ENCODE measurements around the gene CDK5R1. TPM values are rescaled to one million over a fixed set of nuclear protein-coding genes. Genes with fewer than 3 reads are reported as not detected.
"Not testable (repeated sequence)": the region's sequence is repeated elsewhere in the genome, so short reads cannot be mapped to it uniquely, and the experiment has no call there.

The CDK5R1 gene
- total and polyA plus RNA-seq, 4 experiments from 2014 or later = 1.2 to 21.2 (median 15.5) TPM

DNA sequence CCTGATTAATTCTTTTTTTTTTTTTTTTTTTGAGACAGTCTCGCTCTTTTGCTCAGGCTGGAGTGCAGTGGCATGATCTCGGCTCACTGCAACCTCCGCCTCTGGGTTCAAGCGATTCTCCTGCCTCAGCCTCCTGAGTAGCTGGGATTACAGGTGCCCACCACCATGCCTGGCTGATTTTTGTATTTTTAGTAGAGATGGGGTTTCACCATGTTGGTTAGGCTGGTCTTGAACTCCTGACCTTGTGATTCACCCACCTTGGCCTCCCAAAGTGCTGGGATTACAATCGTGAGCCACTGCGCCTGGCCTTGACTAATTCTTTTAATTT lies 37.7 kb downstream of the CDK5R1 start:
- ChIA-PET POLR2A (ENCODE audit: partially characterized antibody) (interaction anchor here (0.7 to 4.6 kb wide), 9 partner anchors 9 to 382 kb away, joined by 3 to 59 read pairs (median 5); partner anchors contain the start of genes CDK5R1, PSMD11 and RHOT1), CTCF (ENCODE audit: partially characterized antibody) (interaction anchor here (1.0 to 5.9 kb wide), 11 partner anchors 9 to 135 kb away, joined by 3 to 52 read pairs (median 5); partner anchors contain the start of genes CDK5R1 and PSMD11)
- not testable (repeated sequence) for DNase-seq; H3K27me3 Mint-ChIP-seq; H3K36me3 Mint-ChIP-seq; H3K9me3 ChIP-seq (ENCODE audit: control insufficient read depth in 1 of 2, low read length in 2 of 2); H3K36me3 ChIP-seq (ENCODE audit: insufficient read depth, low read length); H3K27me3 ChIP-seq (ENCODE audit: insufficient read depth, low read length); H3K9me3 Mint-ChIP-seq; H3K27ac ChIP-seq (ENCODE audit: low read depth, low read length)
- Mint-ChIP-seq H3K4me3 (peak overlapping the region in 3 of 8 donors; percentile 73 to 79 (median 78)), H3K27ac (peak overlapping the region in 1 of 7 donors; percentile 82), H3K4me1 (peaks cover 40 to 62% (median 51%) of the 10 kb centered on the region in 4 donors)
- peak overlapping the region in 1 of 2 donors; percentile 4 for H3K4me3 ChIP-seq (ENCODE audit: low read length in 2 of 2)
- intact Hi-C loops (cut with micrococcal nuclease) = loop anchor here (1.0 to 2.0 kb wide), 3 partner anchors 20 to 84 kb away; no protein-coding TSS in a partner anchor
- peaks cover 49% of the 10 kb centered on the region for H3K4me1 ChIP-seq (ENCODE audit: insufficient read depth, low read length)

DNA sequence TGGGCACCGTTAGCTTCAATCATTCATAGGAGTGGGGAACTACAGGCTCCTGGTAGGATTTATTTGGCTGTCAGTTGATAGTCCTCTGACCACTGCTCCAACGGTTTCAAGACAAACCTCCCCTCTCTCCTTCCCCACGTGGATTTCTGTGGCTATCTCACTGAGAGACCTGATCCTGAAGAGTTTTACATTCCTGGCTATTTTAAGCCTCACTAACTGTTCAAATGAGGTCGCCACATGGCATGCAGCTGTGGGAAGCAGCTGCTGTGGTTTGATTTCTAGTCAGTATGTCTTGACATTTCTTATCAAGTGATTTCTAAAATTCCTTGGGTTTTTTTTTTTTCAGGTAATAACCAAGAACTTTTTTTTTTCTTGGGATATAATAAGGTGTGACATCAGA lies 38.3 kb downstream of the CDK5R1 start:
- Mint-ChIP-seq H3K36me3 (no peaks in the 10 kb centered on the region), H3K4me1 (peaks cover 35 to 58% (median 48%) of the 10 kb centered on the region in 4 donors), H3K4me3 (peak overlapping the region in 2 of 8 donors; percentile 2 to 13), H3K27me3 (no peaks in the 10 kb centered on the region), H3K9me3 (no peaks in the 10 kb centered on the region), H3K27ac (peak overlapping the region in 1 of 7 donors; percentile 8)
- H3K36me3 ChIP-seq (ENCODE audit: insufficient read depth, low read length) = no peaks in the 10 kb centered on the region
- no peak overlapping the region for H3K4me3 ChIP-seq (ENCODE audit: low read length in 2 of 2)
- H3K4me1 ChIP-seq (ENCODE audit: insufficient read depth, low read length) = peaks cover 43% of the 10 kb centered on the region
- DNase-seq = no peak
- ChIA-PET POLR2A (ENCODE audit: partially characterized antibody) (interaction anchor here (0.7 to 4.6 kb wide), 5 partner anchors 11 to 383 kb away, joined by 4 to 59 read pairs (median 5); partner anchors contain the start of genes CDK5R1 and RHOT1), CTCF (ENCODE audit: partially characterized antibody) (interaction anchor here (1.2 to 5.9 kb wide), 7 partner anchors 9 to 83 kb away, joined by 3 to 52 read pairs (median 9); partner anchors contain the start of gene CDK5R1)
- no peaks in the 10 kb centered on the region for H3K27me3 ChIP-seq (ENCODE audit: insufficient read depth, low read length)
- intact Hi-C loops (cut with micrococcal nuclease) = loop anchor here (2.0 kb wide), 2 partner anchors 20 to 84 kb away; no protein-coding TSS in a partner anchor
- H3K27ac ChIP-seq (ENCODE audit: low read depth, low read length) = no peak overlapping the region
- H3K9me3 ChIP-seq (ENCODE audit: control insufficient read depth in 1 of 2, low read length in 2 of 2) = no peaks in the 10 kb centered on the region

DNA sequence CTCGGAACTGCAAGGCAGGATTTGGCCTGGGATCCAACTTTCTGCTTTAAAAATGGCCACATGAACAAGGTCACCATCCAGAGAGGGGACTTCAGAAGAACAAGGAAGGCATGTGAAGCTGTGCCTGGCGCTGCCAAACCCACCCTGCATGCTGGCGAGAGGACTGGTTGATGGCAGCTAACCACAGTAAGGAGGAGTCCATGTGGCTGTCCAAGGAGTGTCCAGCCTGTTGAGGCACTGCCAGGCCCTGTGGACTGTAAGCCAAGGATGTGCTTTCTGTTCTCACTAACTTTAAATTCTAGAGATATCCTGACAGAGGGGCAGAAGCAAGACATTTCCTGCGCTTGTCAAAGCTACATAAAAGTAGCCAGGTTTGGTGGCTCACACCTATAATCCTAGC lies 40.4 kb downstream of the CDK5R1 start:
- peak overlapping the region in 1 of 8 donors; percentile 7 for H3K4me3 Mint-ChIP-seq
- no peaks in the 10 kb centered on the region for H3K36me3 ChIP-seq (ENCODE audit: insufficient read depth, low read length)
- H3K4me1 Mint-ChIP-seq = peaks cover 24 to 46% (median 35%) of the 10 kb centered on the region in 4 donors
- no peak overlapping the region for H3K27ac Mint-ChIP-seq
- intact Hi-C loops (cut with micrococcal nuclease) = no loop called here
- H3K27me3 Mint-ChIP-seq = no peaks in the 10 kb centered on the region
- no peaks in the 10 kb centered on the region for H3K9me3 ChIP-seq (ENCODE audit: control insufficient read depth in 1 of 2, low read length in 2 of 2)
- H3K27ac ChIP-seq (ENCODE audit: low read depth, low read length) = no peak overlapping the region
- ChIA-PET POLR2A (ENCODE audit: partially characterized antibody) (interaction anchor here (0.9 kb wide), 1 partner anchor 41 kb away, joined by 3 read pairs; the partner anchor contains the start of gene CDK5R1), CTCF (ENCODE audit: partially characterized antibody) (interaction anchor here (1.0 to 5.9 kb wide), 2 partner anchors 43 to 65 kb away, joined by 4 to 52 read pairs; no protein-coding TSS in a partner anchor)
- H3K27me3 ChIP-seq (ENCODE audit: insufficient read depth, low read length) = no peaks in the 10 kb centered on the region
- H3K4me3 ChIP-seq (ENCODE audit: low read length in 2 of 2) = no peak overlapping the region
- no peak for DNase-seq
- peaks cover 29% of the 10 kb centered on the region for H3K4me1 ChIP-seq (ENCODE audit: insufficient read depth, low read length)
- H3K9me3 Mint-ChIP-seq = no peaks in the 10 kb centered on the region
- H3K36me3 Mint-ChIP-seq = no peaks in the 10 kb centered on the region

DNA sequence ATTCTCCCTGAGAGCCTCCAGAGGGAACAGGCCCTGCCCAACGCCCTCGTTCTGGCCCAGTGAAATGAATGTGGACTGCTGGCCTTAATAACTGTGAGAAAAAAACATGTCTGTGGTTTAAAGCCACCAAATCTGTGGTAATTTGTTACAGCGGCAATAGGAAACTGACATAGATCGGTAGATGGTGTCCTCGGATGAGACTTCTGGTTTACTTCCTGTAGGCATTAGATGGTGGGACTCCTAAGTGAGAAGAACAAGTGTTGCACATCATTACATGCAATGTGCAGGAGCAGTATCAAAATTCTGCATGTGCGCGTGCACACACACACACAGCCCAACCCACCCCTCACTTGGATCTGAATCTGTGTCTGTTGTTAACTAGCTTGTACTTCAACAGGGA lies 42.0 kb downstream of the CDK5R1 start:
- Histone ChIP-seq H3K4me3 (ENCODE audit: low read length in 2 of 2) (no peak overlapping the region), H3K27ac (ENCODE audit: low read depth, low read length) (no peak overlapping the region), H3K36me3 (ENCODE audit: insufficient read depth, low read length) (no peaks in the 10 kb centered on the region), H3K9me3 (ENCODE audit: control insufficient read depth in 1 of 2, low read length in 2 of 2) (no peaks in the 10 kb centered on the region), H3K4me1 (ENCODE audit: insufficient read depth, low read length) (peaks cover 19% of the 10 kb centered on the region), H3K27me3 (ENCODE audit: insufficient read depth, low read length) (no peaks in the 10 kb centered on the region)
- Mint-ChIP-seq H3K9me3 (no peaks in the 10 kb centered on the region), H3K4me1 (peaks cover 15 to 31% (median 21%) of the 10 kb centered on the region in 4 donors), H3K4me3 (peak overlapping the region in 5 of 8 donors; percentile 6 to 61 (median 31)), H3K27me3 (no peaks in the 10 kb centered on the region), H3K27ac (peak overlapping the region in 6 of 7 donors; percentile 10 to 83 (median 62)), H3K36me3 (no peaks in the 10 kb centered on the region)
- DNase-seq = peak in 2 of 5 donors; percentile 13 to 16
- ChIA-PET CTCF (ENCODE audit: partially characterized antibody) (interaction anchor here (0.7 to 0.9 kb wide), 2 partner anchors 45 to 66 kb away, joined by 3 to 4 read pairs; no protein-coding TSS in a partner anchor), POLR2A (ENCODE audit: partially characterized antibody) (interaction anchor here (1.0 kb wide), 1 partner anchor 22 kb away, joined by 3 read pairs; no protein-coding TSS in a partner anchor)
- intact Hi-C loops (cut with micrococcal nuclease) = no loop called here

DNA sequence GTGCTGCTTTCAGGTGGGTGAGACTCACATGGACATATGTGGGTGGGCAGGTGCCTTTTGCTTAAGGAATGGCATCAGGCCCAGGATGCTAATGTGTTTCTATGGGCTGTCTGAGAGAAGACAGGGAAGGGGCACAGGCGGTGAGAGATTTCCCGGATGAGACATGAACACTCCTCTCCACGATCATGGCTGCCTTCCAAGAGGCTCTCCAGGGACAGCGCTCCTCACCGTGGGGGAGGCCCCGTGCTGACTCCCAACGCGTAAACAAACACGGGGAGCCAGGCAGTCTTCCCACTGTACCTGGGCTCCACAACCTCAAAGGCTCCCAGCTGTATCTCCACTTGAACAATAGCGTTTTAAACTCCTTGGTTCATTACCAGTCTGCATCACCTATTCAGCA lies 42.8 kb downstream of the CDK5R1 start:
- no peaks in the 10 kb centered on the region for H3K27me3 ChIP-seq (ENCODE audit: insufficient read depth, low read length)
- peaks cover 13% of the 10 kb centered on the region for H3K4me1 ChIP-seq (ENCODE audit: insufficient read depth, low read length)
- CTCF ChIA-PET (ENCODE audit: partially characterized antibody) = interaction anchor here (0.9 kb wide), 1 partner anchor 46 kb away, joined by 4 read pairs; no protein-coding TSS in a partner anchor
- Mint-ChIP-seq H3K4me3 (no peak overlapping the region), H3K36me3 (no peaks in the 10 kb centered on the region), H3K27ac (no peak overlapping the region), H3K27me3 (no peaks in the 10 kb centered on the region), H3K4me1 (peaks cover 12 to 25% (median 17%) of the 10 kb centered on the region in 4 donors), H3K9me3 (no peaks in the 10 kb centered on the region)
- H3K4me3 ChIP-seq (ENCODE audit: low read length in 2 of 2) = no peak overlapping the region
- no peak for DNase-seq
- no peak overlapping the region for H3K27ac ChIP-seq (ENCODE audit: low read depth, low read length)
- no peaks in the 10 kb centered on the region for H3K9me3 ChIP-seq (ENCODE audit: control insufficient read depth in 1 of 2, low read length in 2 of 2)
- H3K36me3 ChIP-seq (ENCODE audit: insufficient read depth, low read length) = no peaks in the 10 kb centered on the region
- intact Hi-C loops (cut with micrococcal nuclease) = no loop called here
- POLR2A ChIA-PET (ENCODE audit: partially characterized antibody) = interaction anchor here (1.0 kb wide), 1 partner anchor 23 kb away, joined by 3 read pairs; no protein-coding TSS in a partner anchor

DNA sequence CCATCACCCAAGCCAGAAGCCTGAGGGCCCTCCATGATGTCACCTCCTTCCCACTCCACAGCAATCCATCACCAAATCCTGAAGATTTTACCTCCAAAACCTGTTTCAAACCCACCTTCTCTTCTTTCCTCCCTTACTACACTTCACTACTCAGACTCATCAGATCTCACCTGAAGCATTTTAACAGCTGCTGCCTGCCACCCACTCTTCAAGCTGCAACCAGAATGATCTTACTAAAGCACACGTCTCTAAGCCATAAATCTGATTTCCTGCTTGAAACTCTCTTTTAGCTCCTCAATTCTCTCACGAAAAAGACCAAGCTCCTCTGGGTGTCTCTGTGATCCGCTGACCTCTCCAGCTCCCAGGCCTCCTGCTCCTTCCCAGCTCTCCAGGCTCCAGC lies 46.5 kb downstream of the CDK5R1 start:
- Histone ChIP-seq H3K4me1 (ENCODE audit: insufficient read depth, low read length) (peaks cover 15% of the 10 kb centered on the region), H3K36me3 (ENCODE audit: insufficient read depth, low read length) (no peaks in the 10 kb centered on the region), H3K27me3 (ENCODE audit: insufficient read depth, low read length) (no peaks in the 10 kb centered on the region), H3K27ac (ENCODE audit: low read depth, low read length) (no peak overlapping the region), H3K9me3 (ENCODE audit: control insufficient read depth in 1 of 2, low read length in 2 of 2) (no peaks in the 10 kb centered on the region), H3K4me3 (ENCODE audit: low read length in 2 of 2) (no peak overlapping the region)
- Mint-ChIP-seq H3K27me3 (no peaks in the 10 kb centered on the region), H3K9me3 (peaks cover 0 to 2% (median 0%) of the 10 kb centered on the region in 8 donors), H3K27ac (peak overlapping the region in 2 of 7 donors; percentile 19 to 48), H3K4me3 (no peak overlapping the region), H3K36me3 (peaks cover 0 to 3% of the 10 kb centered on the region in 2 donors), H3K4me1 (peaks cover 12 to 22% (median 14%) of the 10 kb centered on the region in 4 donors)
- intact Hi-C loops (cut with micrococcal nuclease) = no loop called here
- ChIA-PET CTCF (ENCODE audit: partially characterized antibody) (interaction anchor here (0.9 to 1.4 kb wide), 2 partner anchors 9 to 50 kb away, joined by 4 to 5 read pairs; no protein-coding TSS in a partner anchor), POLR2A (ENCODE audit: partially characterized antibody) (interaction anchor here (0.9 to 1.2 kb wide), 2 partner anchors 9 to 30 kb away, joined by 3 read pairs; no protein-coding TSS in a partner anchor)
- DNase-seq = no peak

Data from CD4-positive, alpha-beta memory T cell (primary cell).